Stimulated activated CD8-positive, alpha-beta memory T cell treated with anti-CD3 and anti-CD28 coated beads, Interleukin-12 subunit alpha, Interleukin-12 subunit beta, amount 100 ng/mL, for 24 hours (primary cell): ENCODE data around the gene ACOXL.

Experiments
- DNase-seq: peaks from one replicate; pipeline ENCODE4 v3.0.0-alpha.2; 2020; ENCODE audit errors: extremely low read depth

The ACOXL gene

GRCh38 chr2:110794390-110794789 lies 62.0 kb downstream of the ACOXL start:
- no peak for DNase-seq

GRCh38 chr2:110794951-110795350 lies 62.6 kb downstream of the ACOXL start:
- no peak for DNase-seq

DNA sequence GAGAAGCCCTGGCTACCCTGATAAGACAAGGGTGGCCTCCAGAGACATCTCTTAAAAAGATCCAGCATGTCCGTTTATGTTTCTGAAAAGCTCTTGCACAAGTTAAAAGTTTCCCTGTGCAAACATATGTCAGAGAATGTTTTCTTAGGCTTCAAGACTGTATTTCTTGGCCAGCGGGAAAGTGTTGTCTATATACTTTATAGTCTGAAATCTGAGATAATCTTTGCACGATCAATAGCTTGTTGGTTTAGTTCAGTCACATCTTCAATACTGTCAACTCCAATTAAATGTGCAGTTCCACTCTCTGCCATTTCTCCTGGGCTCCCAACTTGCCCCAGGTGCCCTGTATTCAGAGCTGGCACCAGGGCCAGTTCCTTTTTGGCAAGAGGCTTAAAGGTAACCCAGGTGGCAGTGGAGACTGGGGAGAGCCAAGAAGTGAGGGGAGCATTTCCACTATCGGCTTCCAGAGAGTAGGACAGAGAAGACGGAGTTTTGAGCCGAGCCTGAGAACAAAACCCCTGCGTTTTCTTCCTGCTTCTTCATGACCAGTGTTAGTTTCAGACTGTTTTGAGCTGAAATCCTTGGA lies 64.4 kb downstream of the ACOXL start:
- DNase-seq = no peak

DNA sequence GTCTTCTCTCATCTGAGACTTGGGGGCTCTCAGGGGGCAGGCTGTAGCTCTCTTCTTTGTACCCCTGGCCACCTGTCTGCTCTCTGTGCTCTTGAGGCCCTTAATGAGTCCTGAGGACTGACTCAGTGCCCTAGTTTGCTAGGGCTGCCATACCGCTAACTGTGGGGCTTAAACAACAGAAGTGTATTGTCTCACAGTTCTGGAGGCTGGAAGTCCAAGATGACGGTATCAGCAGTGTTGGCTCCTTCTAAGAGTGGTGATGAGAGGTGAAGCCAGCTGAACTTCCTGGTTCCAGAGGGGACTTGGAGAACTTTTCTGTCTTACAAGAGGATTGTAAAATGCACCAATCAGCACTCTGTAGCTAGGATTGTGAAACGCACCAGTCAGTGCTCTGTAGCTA lies 67.0 kb downstream of the ACOXL start:
- DNase-seq = no peak

DNA sequence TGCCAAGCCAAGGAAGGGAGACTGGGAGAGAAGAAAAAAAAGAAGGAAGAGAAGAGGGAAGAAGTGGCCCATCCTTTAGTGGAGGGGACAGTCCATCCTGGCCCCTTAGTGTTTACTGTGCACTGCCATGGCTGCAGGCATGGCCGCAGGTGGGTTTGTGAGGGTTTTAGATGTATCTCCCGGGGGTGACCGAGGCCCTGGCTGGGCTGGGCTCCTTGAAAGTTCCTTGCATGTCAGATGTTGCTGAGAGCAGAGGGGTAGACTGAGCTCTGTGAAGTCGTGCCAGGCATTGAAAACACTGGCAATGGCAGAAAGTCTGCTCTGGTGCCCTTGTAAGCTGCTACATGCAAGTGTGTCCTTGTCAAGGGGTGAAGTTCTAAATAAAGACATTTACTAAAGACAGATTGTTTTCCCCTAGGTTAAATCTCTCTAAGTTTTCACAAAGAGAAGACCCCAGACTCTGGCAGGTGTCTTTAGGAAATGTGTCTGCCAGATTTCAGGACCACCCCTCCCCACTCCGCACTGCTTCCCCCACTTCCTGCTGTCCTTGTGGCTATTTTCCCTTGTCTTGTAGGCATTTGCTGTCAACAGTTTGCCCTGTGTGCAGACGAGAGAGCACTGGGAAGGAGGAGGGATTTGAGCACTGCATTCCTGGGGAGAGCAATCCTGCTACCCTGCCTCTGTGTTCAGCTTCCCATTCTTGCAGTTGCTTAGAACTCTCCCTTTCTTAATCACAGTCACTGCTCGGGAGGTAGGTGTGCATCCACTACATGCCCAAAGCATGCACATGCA lies 68.4 kb downstream of the ACOXL start:
- no peak for DNase-seq

DNA sequence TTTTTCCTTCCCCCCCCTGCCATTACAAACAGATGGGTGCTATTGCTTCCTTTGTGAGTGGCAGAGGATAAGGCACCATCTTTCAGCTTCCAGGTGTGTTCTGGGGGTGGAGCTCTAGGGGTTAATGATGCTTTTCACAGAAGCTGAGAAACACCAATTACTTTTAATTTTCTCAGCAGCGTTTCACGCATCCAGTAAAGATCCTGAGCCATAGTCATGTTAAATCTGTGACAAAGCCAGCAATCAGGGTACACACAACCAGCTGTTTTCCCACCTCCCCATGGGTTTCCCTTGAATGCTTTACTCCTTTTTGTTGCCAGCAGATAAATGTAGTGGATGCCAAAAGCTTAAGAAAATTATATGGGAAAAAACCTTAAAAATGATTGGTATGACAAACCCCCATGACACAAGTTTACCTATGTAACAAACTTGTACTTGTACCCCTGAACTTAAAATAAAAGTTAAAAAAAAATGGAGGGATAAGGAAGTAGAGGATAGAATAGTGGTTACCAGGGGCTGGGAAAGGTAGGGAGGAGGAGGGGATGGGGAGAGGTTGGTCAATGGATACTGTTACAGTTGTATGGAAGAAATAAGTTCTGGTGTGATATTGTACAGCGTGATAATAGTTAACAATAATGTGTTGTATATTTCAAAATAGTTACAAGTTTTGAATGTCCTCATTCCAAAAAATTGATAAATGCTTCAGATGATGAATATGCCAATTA lies 70.0 kb downstream of the ACOXL start:
- DNase-seq = no peak

GRCh38 chr2:110804433-110804832 lies 72.1 kb downstream of the ACOXL start:
- no peak for DNase-seq

DNA sequence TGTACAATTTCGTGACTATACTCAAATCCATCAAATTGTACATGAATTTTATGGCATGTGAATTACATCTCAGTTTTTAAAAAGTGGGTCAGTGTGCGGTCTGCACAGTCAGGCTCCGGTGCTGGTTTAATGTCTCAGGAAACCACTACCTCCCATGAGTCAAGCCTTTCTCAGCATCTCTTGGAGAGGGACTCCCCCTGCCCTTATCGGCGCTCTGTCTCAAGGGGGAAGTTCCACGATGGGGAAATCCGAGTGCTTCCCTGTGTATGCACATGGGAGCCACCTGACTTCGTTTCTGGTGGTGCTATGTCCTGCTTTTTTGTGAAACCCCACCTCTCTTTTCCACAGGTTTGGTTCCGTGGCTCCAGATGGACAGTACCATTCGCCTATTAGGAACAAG lies 72.5 kb downstream of the ACOXL start:
- DNase-seq = peak; percentile 44

- DNase-seq = no peak
Measured at GRCh38 chr2:110805894-110806452, 73.6 kb downstream of the ACOXL start.

- no peak for DNase-seq
Measured at GRCh38 chr2:110807522-110807921, 75.1 kb downstream of the ACOXL start.

DNA sequence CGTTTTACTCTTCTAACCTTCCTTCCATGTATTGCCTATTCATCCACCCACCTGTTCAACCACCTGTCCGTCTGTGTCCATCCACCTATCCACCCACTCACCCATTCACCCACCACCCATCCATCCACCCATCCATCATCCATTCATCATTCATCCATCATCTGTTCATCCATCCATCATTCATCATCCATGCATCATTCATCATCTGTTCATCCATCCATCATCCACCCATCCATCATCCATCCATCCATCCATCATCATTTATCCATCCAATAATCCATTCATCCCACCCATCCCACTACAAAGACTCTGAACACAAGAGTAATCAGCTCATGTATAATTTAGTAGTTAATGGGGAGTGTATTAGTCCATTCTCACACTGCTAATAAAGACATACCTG lies 78.0 kb downstream of the ACOXL start:
- no peak for DNase-seq

- no peak for DNase-seq
Measured at GRCh38 chr2:110812726-110813645, 80.6 kb downstream of the ACOXL start.

DNA sequence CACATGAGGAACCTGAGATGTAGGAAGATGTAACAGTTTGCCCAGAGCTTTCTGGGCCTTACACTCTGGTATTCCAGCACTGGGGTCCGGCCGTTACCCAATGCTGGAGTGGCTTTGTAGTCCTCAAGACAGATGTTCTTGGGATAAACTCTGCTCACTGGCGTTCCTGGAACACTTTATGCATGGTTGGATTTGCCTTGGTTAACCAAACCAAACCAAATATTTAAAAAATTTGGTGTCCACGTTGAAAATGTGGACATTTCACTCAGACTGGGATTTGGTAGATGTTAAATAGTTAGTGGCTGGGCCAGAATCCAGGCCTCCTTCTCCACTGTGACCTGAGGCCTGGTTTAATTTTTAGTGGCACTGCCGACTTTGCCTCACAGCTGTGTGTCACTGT lies 81.5 kb downstream of the ACOXL start:
- DNase-seq = no peak

DNA sequence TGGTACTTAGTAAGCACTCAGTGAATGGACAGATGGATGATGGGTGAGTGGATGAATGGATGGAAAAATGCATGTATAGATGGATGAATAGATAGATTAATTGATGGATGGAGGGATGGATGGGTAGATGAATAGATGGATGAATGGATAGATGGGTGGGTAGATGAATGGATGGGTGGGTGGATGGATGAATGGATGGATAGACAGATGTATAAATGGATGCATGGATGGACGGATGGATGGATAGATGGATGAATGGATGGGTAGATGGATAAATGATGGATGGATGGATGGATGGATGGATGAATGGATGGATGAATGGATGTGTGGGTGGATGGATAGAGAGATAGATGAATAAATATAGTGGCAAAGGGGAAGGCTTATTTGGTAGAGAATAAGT lies 83.6 kb downstream of the ACOXL start:
- DNase-seq = no peak

GRCh38 chr2:110816404-110817365 lies 84.3 kb downstream of the ACOXL start:
- DNase-seq = no peak

DNA sequence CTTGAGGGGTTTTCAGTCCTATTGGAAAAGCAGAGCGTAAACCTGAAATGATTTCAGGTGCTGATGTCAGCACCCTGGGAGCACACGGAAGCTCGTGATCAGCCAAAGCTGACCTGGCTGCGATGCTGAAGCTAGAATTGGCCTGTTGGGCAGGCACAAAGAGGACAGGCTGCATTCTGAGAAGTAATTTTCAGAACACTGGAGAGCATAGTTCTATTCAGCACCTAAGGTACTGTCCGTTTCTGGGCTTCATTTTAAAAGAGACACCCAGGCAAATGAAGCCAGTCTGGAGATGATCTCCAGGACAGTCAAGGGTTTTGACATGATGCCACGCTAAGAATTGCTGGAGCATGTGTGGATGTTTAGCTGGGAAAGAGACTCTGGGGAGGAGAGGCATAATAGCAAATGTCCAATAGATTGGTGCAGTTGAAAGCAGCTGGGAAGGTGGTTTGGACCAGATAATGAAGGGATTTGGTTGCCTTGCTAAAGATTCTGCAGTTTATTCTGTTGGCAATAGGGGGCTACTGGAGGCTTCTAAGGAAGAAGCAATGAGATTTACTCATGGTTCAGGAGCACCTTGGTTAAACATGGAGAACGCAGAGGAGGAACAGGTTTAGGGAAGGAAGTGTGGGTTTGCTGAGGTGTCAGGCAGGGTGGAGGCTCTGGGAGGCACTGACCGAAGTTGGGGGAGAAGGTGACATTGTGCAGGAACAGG lies 86.6 kb downstream of the ACOXL start:
- no peak for DNase-seq

GRCh38 chr2:110819711-110820110 lies 87.3 kb downstream of the ACOXL start:
- no peak for DNase-seq

DNA sequence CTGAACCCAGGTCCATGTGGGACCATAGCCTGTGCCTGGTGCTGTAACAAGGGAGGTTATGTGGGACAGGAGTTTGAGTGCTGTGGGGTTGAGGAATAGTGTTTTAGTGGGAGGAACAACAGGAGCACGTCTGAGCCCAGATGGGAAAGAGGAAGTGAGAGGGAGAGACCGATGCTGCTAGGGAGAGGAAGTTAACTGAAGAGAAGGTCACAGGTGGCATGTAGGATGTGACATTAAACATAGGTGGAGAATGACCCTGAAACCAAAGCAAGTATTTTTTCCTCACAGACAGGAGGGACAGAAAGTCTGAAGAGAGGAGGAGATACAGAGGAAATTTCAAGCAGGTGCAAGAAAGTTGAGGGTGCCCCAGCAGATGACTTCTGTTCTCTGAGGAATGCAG lies 87.8 kb downstream of the ACOXL start:
- DNase-seq = no peak

- no peak for DNase-seq
Measured at GRCh38 chr2:110823165-110823564, 90.8 kb downstream of the ACOXL start.

DNA sequence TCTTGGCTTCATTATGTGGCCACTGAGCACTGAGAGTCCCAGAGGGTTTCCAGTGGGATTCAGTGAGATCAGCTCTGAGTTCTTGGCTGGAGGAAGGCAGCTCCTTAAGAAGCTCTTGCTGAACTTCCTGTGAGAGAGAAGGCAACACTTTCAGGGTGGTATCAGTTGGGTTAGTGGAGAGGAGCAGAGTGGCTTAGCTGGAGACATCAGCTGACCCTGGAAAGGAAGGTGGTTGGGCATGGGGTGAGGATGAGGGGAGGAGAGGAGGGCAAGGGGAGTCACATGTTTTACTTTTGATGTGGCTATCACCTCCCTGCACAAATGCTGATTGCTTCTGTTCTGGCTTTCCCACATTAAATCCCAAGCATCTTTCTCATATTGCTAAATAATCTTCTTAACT lies 95.1 kb downstream of the ACOXL start:
- no peak for DNase-seq
